ENCODE measurements around the gene CAPN13. TPM values are rescaled to one million over a fixed set of nuclear protein-coding genes. Genes with fewer than 3 reads are reported as not detected.

CAPN13 gene
- total and polyA plus RNA-seq, 2 donors (not counting 3 experiments of a cell fraction or from before 2014, with no cell fraction given): not detected

GRCh38 chr2:30790879-30791278 lies 16.4 kb downstream of the CAPN13 start:
- H3K4me3 ChIP-seq (replicated peaks in 1 of 3; ENCODE audit: insufficient read depth in 1 of 3, low read depth in 1 of 3, low read length in 3 of 3): no peak overlapping the region

More at GRCh38 chr2:30790879-30791278, 16.4 kb downstream of the CAPN13 start:
- dilution Hi-C loops (cut with MboI; ENCODE audit: extremely low pct_ligation_motif_present, low sequenced_read_pairs): no loop called here
- DNase-seq (ENCODE audit: low read depth, low spot score): no peak
- no peaks in the 10 kb centered on the region for H3K4me1 ChIP-seq (ENCODE audit: control insufficient read depth, extremely low read depth, insufficient read depth, low read length)
- no peaks in the 10 kb centered on the region for H3K27me3 ChIP-seq (ENCODE audit: control insufficient read depth in 2 of 2, insufficient read depth in 2 of 2, low read length in 2 of 2)
- intact Hi-C loops (cut with micrococcal nuclease): no loop called here
- H3K27ac ChIP-seq (ENCODE audit: insufficient read depth, low read depth, low read length): no peak overlapping the region
- H3K4me2 ChIP-seq (ENCODE audit: insufficient read depth, low read length): no peak overlapping the region
- FAIRE-seq: no peak
- no peaks in the 10 kb centered on the region for H3K9me1 ChIP-seq (replicated peaks; ENCODE audit: control insufficient read depth, extremely low read depth, insufficient read depth, low read length)
- H2AFZ ChIP-seq (ENCODE audit: low read depth, low read length): no peak overlapping the region
- TF ChIP-seq EZH2 (IDR thresholded peaks at IDR 0.05; ENCODE audit: borderline replicate concordance, low read depth, low read length, severe bottlenecking) (no peak), FOS (IDR thresholded peaks at IDR 0.05; ENCODE audit: borderline replicate concordance, insufficient read depth, low read length) (no peak), MYC (IDR thresholded peaks at IDR 0.05; ENCODE audit: low read depth, low read length) (no peak), POLR2A (IDR thresholded peaks at IDR 0.05; ENCODE audit: low read depth, low read length) (no peak), JUN (IDR thresholded peaks at IDR 0.05; ENCODE audit: borderline replicate concordance, insufficient read depth, insufficient read length, low read depth) (no peak), GATA2 (IDR thresholded peaks at IDR 0.05; ENCODE audit: insufficient read depth, insufficient read length, low read depth, low read length) (no peak), POLR2AphosphoS5 (IDR thresholded peaks at IDR 0.05; ENCODE audit: insufficient read depth, low read depth, low read length) (no peak)
- TF ChIP-seq, protein P1, sequence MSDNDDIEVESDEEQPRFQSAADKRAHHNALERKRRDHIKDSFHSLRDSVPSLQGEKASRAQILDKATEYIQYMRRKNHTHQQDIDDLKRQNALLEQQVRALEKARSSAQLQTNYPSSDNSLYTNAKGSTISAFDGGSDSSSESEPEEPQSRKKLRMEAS (IDR thresholded peaks at IDR 0.05; ENCODE audit: insufficient read depth, insufficient read length): no peak
- TF ChIP-seq, protein P2, sequence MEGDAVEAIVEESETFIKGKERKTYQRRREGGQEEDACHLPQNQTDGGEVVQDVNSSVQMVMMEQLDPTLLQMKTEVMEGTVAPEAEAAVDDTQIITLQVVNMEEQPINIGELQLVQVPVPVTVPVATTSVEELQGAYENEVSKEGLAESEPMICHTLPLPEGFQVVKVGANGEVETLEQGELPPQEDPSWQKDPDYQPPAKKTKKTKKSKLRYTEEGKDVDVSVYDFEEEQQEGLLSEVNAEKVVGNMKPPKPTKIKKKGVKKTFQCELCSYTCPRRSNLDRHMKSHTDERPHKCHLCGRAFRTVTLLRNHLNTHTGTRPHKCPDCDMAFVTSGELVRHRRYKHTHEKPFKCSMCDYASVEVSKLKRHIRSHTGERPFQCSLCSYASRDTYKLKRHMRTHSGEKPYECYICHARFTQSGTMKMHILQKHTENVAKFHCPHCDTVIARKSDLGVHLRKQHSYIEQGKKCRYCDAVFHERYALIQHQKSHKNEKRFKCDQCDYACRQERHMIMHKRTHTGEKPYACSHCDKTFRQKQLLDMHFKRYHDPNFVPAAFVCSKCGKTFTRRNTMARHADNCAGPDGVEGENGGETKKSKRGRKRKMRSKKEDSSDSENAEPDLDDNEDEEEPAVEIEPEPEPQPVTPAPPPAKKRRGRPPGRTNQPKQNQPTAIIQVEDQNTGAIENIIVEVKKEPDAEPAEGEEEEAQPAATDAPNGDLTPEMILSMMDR (IDR thresholded peaks at IDR 0.05; ENCODE audit: extremely low read depth in 1 of 2, insufficient read depth in 1 of 2, low read depth in 1 of 2, low read length in 2 of 2): no peak
- H3K36me3 ChIP-seq (ENCODE audit: control insufficient read depth in 2 of 2, extremely low read depth in 1 of 2, insufficient read depth in 2 of 2, low read length in 2 of 2): no peaks in the 10 kb centered on the region
- no peak overlapping the region for H3K9ac ChIP-seq (replicated peaks; ENCODE audit: extremely low read depth, insufficient read depth, low read length)
- H3K79me2 ChIP-seq (ENCODE audit: control insufficient read depth, insufficient read depth, low read length): no peaks in the 10 kb centered on the region
- POLR2A ChIA-PET: no interaction called here
- no peaks in the 10 kb centered on the region for H4K20me1 ChIP-seq (replicated peaks; ENCODE audit: control insufficient read depth, extremely low read depth, insufficient read depth, low read length)
- no TSS peak for BruUV-seq (replicated peaks)
- no peaks in the 10 kb centered on the region for H3K9me3 ChIP-seq (replicated peaks; ENCODE audit: control insufficient read depth, insufficient read depth, low read length)
- CTCF ChIA-PET: no interaction called here

Measured in endothelial cell of umbilical vein (primary cell).